Urothelium cell line (cell line): ENCODE data around the gene SLC44A2.

Experiments used
- DNase-seq: peaks from one replicate; pipeline ENCODE4 v3.0.0; 2011; ENCODE audit warnings: low spot score, mixed read lengths
- FAIRE-seq: peaks from 2 replicates; lab custom pipeline; 2011; peaks lifted over from hg19 to GRCh38; lab: Jason Lieb, UNC

The SLC44A2 gene

DNA sequence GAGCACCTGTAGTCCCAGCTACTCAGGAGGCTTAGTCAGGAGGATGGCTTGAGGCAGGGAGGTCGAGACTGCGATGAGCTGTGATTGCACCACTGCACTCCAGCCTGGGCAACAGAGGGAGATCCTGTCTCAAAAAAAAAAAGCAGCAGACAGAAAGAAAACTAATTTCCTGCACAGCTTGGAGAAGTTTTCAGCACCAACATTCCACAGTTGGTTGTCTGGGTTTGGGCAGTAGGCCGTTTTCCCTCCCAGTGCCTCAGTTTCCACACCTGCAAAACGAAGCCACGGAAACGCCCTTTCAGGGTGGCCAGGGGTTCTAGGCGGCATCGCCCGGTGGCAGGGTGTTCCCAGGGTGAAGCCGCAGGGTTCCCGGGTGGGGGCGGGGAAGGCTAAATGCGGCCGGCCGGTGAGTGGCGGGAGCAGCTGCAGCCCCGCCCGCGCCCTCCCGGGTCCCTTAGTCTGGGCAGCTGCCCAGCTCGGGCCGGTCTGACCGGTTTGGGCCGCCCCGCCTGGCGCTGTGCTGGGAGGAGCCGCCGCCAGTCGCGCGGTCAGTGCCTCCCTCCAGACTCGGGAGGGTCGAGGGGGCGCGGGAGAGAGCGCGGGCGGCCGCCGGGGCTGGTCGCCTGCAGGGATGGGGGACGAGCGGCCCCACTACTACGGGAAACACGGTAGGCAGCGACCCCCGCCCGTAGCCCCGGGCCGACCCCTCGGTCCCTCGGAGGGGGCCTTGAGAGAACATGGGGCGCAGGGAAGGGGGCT is at the start of gene SLC44A2:
SLC44A2 (plus strand) TSS at position 551 of the 759 bp plus-strand sequence; CDS start at position 632, 81 bp downstream.
- no peak for FAIRE-seq
- DNase-seq, result peak; percentile 80

DNA sequence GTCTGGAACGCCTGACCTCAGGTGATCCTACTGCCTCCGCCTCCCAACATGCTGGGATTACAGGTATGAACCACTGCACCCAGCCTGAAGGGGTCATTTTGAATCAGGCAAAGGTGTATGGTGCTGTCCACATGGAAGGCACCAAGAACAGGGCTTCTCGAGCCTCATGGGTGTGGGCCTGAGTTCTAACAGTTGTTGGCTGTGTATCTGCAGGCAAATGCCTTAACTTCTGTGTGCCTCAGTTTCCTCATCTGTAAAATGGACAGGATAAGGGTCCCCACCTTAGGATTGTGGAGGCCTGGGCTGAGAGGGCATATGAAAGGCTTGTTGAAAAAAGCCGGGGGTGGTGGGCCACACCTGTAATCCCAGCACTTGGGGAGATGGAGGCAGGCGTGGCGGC is 47.4 kb upstream of the SLC44A2 start:
- no peak for FAIRE-seq
- no peak for DNase-seq

DNA sequence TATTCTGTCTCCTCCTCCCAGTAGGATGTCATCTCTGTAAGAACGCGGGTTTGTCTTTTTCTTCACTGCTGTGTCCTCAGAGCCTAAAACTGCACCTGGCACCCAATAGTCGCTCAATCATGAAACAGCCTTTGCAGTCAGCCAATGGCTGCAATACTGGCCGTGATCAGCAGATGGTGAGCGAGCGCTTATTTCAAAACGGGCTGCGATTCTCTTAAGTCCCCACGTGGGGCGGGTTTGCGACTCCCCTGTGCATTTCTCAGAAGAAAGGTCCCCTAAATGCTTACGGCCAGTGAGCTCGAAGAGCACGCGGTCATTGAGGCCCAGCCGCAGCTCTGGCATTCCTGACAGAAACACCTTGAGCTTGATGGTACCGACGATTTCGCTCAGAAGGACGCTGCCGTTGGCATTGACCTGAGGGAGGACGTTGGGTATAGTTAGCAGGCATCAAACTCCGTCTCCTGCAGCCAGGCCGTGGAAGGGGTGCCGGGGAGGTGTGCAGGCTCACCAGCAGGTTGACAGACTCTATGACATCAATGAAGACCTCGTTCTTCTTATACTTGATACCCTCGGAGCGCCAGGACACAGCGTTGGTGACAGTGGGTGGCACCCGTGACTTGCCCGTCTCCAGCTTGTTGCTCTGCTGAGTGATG is 44.2 kb upstream of the SLC44A2 start:
- FAIRE-seq (no peak), DNase-seq (peak; percentile 66)

DNA sequence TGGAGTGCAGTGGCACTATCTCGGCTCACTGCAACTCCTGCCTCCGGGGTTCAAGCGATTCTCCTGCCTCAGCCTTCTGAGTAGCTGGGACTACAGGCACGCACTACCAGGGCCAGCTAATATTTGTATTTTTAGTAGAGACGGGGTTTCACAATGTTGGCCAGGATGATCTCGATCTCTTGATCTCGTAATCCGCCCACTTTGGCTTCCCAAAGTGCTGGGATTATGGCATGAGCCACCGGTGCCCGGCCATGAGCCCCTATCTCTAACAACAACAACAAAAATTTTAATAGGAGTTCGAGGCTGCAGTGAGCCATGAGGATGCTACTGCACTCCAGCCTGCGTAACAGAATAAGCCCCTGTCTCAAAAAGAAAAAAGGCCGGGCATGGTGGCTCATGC is 43.3 kb upstream of the SLC44A2 start:
- FAIRE-seq (no peak), DNase-seq (no peak)

DNA sequence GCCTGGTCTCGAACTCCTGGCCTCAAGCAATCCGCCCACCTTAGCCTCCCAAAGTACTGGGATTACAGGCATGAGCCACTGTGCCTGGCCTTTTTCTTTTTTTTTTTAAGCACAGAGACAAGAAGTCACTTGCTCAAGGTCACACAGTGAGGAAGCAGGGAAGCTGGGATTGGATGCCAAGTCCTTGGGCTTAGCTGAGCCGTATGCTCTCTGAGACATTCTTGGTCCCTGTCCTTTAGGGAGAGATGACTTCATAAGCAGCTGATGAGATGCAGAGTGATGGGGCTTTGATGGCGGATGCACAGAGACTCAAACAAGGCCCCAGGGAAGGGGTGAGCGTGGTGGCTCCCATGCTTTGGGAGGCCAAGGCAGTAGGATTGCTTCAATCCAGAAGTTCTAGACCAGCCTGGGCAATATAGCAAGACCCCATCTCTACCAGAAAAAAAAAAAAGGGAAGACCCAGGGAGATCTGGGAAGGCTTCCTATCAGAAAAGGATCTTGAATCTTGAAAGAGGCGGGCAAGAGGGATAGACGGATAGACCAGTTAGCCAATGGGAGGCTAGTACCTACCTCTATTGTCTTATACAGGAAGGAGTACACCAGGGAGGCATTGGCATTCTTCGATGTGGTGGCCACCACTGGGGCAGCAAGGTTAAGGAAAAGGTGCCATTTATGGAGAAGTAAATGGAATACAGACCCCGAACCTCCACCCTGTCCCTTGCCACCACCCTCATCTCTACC is 42.1 kb upstream of the SLC44A2 start:
- FAIRE-seq (no peak), DNase-seq (no peak)

DNA sequence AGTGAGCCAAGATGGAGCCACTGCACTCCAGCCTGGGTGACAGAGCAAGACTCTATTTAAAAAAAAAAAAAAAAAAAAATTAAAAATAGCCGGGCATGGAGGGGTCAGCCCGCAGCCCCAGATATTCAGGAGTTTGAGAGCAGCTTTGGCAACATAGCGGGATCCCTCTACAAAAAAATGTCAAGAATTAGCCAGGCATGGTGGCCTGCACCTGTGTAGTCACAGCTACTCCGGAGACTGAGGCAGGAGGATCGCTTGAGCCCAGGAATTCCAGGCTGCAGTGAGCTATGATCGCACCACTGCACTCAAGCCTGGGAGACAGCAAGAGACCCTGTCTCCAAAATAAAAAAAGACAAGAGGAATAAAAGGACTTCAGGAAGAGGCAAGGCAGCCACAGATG is 39.0 kb upstream of the SLC44A2 start:
- DNase-seq (no peak), FAIRE-seq (no peak)

DNA sequence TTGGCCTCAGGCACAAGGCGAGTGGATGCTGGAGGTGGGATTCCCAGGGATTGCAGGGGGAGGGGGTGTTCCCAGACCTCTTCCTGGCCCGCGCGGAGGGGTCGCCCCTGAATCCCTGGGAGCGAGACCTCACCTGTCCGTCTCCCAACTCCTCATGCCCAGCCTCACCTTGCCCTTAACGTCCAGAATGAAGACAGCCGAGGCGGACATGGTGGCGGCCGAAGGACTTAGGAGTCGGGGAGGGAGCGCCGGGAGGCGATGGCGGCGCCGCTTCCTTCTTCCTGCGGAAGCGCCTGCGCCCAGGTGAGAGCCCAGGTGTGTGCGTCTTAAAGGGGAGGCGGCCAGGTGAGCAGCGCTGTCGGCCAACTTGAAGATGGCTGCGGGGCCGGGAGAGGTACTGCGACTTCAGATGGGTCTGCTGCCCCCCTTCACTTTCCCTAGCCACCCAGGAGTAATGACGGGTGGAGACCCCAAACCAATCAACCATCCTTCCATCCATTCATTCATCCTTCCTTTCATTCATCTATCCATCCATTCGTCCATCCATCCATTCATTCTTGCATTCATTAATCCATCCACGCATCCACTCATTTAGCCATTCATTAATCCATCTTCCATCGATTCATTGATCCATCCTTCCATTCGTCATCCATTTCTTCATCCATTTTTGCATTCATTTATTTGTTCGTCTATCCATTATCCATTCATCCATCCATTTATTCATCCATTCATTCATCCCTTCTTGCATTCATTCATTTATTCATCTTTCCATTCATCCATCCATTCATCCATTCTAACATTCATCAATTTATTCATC is 38.1 kb upstream of the SLC44A2 start, which contains the start of gene AP1M2:
AP1M2 (minus strand) TSS at position 291 of the 817 bp plus-strand sequence; CDS start at position 210, 81 bp downstream.
- no peak for DNase-seq
- no peak for FAIRE-seq

DNA sequence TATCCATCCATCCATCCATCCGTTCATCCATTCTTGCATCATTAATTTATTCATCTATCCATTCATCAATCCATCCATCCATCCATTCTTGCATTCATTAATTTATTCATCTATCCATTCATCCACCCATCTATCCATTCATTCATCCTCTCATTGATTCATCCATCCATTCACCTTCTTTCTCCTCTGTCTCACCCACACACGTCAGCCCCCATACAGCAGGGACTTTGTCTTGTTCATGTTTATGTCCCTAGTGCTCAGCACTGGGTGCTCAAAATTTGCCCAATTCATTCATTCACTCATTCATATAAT is 37.6 kb upstream of the SLC44A2 start:
- no peak for DNase-seq
- FAIRE-seq, result no peak

DNA sequence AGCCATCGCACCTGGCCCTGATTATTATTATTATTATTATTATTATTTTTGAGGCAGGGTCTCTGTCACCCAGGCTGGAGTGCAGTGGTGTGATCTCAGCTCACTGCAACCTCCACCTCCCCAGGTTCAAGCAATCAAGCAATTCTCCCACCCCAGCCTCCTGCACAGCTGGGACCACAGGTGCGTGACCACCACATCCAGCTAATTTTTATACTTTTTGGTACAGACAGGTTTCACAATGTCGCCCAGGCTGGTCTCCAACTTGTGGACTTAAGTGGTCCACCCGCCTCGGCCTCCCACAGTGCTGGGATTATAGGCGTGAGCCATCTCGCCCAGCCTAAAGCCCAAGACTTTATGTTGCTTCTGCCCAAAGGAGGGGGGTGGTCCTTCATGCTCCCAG is 32.2 kb upstream of the SLC44A2 start:
- DNase-seq, result no peak
- no peak for FAIRE-seq

DNA sequence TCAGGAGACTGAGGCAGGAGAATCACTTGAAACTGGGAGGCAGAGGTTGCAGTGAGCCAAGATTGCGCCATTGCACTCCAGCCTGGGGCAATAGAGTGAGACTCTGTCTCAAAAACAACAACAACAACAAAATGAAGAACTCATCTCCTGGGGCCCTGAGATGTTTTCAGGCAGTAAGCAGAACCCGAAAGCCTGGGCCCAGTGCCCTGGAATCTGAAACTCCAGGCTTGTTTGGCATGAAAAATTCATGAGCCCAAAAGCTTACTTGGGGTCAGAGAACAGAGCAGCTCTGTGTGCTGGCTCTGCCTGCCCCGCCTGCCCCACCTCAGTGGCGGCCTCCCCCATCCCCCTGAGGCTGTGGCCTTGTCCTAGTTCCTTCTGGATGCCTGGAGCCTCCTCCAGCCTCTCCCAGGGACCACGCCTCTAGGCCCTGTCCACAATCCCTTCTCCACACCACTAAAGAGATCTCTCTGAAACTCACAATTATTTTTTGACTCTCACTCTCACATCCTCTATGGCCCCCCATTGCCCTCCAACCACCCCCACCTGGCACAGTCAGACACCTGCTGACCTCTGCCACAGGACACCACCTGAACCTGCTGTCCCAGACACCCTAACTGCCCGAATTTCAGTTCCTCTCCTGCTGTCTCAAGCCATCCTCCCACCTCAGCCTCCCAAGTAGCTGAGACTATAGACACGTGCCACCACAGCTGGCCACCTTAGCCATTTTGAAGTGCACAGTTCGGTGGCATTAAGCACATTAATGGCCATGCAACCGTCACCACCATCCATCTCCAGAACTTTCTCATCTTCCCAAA is 31.3 kb upstream of the SLC44A2 start:
- DNase-seq (no peak), FAIRE-seq (no peak)

DNA sequence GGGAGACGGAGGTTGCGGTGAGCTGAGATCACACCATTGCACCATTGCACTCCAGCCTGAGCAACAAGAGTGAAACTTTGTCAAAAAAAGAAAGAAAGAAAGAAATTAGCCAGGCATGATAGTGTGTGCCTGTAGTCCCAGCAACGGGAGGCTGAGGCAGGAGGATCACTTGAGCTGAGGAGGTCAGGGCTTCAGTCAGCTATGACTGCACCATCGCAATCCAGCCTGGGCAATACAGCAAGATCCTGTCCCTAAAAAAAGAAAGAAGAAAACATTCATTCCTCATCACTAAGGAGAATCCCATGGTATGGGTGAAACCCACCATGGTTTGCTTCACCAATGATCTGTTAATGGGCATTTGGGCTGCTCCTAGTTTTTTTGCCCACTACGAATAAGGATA is 25.2 kb upstream of the SLC44A2 start:
- DNase-seq (no peak), FAIRE-seq (no peak)

DNA sequence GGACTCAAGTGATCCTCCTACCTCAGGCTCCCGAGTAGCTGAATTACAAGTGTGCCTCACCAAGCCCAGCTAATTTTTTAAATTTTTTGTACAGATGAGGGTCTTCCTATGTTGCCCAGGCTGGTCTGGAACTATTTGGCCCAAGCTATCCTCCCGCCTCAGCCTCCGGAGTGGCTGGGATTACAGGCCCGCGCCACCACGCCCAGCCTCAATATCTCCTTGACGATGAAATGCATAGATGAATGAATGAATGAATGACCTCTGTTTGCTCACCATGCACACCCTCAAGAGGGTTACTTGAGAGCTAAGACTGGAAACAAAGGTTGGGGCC is 23.4 kb upstream of the SLC44A2 start:
- FAIRE-seq, result no peak

DNA sequence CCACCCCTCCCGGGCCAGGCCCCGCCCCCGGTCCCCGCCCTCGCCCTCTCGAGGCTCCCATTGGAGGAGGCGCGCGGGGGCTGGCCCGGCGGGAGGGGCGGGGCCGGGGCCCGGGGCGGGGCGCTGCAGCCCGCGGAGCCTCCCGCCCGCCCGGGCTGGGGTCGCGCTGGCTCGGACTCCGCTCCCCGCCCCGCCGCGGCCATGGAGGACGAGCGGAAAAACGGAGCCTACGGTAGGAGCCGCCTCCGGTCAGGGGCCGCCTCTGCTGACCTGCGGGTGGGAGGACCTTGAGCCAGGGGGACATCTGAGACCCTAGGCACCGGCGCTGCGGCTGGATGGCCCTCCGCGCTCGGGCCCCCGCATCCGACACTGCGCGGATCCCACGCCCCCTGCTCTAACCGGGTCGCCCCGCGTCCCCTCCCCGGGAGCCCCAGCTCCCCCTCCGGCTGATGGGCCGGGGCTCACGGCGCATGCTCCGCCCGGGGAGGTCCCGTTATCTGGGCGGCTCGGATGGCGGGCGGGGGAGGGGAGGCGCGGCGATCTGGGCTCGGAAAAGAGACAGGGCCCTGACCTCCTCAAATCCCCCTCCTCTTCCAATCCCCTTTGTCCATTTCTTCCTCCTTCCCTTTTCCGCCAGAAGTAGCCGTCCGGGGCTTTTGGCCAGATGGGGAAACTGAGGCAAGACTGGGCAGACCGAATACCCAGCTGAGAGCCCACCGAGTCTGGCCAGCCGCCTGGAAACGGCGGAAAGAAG is 22.8 kb upstream of the SLC44A2 start:
- FAIRE-seq, result no peak
- DNase-seq, result peak; percentile 92

More for the DNA sequence above, 23.4 kb upstream of the SLC44A2 start:
- DNase-seq, result no peak

DNA sequence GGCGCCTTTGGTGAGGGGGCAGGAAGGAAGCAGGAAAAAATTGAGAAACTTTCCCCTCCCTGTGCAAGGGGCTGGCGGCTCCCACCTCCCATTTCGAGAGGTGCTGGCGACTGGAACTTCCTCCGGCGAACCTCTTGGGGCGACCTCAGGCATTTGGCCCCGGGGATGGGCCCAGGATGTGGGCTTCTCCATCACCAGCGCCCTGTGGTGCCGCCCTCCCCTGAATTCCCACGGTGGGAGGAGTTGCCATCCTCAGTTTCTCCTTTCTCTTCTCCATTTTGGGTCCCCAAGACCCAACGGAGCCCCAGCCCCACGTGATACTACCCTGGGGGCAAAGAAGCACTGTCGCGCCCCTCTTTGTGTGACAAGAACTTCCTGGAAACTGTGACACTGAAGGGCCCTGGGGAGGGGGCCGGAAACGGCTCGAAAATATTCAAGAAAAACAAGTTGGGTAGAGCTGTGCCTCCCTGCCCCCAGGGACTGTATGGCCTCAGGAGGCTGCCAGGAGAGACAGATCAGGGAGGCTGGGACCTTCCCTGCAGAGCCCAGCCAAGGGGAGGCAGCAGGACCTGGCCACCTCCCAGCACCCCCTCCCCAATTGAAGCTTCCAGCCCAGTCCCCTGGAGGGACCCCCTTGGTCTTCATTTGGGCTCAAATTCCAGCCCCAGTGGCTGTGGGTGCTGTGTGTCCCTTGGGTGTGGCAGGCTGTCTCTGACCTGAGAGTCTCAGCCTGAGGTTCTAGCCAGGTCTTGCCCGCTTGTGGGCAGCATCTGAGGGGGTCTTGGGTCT is 22.1 kb upstream of the SLC44A2 start:
- no peak for FAIRE-seq

DNA sequence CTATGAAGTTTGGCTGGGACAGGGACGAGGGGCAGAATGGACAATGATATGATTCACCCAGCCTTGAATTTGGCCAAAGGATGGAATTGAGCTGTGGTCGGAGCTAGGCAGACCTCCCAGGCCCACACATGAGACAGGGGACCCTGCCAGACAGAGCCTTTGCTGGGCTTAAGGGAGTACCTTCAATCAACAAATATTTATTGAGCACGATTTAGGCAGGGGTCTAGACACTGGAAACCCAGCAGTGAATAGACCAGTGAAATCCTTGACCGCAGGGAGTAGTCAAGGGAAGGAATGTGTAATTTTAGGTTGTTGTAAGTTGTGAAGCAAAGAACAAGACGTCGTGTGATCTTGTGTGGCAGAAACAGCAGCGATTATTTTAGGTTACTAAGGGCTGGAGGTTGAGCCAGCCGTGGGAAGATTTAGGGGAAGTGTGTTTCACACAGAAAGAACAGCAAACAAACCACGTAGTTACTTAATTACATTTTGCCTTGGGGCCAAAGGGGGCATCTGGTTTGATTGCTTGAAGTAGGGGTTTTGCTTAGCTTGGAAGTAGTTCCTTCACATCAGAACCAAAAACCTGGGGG is 21.4 kb upstream of the SLC44A2 start:
- no peak for FAIRE-seq
- no peak for DNase-seq

More for the DNA sequence above, 22.1 kb upstream of the SLC44A2 start:
- DNase-seq, result no peak

DNA sequence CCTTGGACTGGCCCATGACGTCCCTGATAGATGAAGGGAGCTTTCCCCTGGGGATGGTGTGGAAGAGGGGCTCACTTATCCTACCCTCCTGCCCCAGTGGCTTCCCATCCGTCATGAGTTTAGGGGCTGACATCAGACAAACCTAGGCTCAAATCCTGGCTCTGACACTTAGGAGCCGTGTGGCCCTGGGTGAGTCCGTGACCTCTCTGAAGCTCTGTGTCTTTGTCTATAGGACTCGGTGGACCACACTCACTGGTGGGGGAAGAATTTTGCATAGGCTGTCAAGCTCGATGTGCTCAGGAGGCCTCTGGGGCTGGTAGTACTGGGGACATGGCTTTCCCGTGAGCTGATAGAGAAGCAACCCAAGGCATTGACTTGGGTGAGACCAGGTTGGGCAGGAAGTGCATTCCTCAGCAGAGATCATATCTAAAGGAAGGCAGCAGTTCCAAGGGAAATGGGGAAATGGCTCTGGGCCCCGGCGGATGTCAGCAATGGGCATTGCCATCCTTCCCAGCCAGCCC is 20.8 kb upstream of the SLC44A2 start:
- FAIRE-seq (no peak), DNase-seq (no peak)

DNA sequence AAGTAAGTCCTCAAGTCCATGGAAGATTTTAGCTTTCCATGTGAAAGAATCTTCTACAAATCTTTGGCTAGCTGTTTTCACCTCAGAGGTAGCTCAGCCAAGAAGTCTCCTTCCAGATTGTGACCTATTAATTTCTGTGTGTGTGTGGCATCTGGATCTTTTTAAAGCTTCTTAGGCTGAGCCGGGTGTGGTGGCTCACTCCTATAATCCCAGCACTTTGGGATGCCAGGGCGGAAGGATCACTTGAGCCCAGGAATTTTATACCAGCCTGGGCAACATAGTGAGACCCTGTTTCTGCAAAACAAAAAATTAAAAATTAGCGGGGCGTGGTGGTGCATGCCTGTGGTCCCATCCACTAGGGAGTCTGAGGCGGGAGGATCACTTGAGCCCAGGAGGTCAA is 13.4 kb upstream of the SLC44A2 start:
- DNase-seq (no peak), FAIRE-seq (no peak)

DNA sequence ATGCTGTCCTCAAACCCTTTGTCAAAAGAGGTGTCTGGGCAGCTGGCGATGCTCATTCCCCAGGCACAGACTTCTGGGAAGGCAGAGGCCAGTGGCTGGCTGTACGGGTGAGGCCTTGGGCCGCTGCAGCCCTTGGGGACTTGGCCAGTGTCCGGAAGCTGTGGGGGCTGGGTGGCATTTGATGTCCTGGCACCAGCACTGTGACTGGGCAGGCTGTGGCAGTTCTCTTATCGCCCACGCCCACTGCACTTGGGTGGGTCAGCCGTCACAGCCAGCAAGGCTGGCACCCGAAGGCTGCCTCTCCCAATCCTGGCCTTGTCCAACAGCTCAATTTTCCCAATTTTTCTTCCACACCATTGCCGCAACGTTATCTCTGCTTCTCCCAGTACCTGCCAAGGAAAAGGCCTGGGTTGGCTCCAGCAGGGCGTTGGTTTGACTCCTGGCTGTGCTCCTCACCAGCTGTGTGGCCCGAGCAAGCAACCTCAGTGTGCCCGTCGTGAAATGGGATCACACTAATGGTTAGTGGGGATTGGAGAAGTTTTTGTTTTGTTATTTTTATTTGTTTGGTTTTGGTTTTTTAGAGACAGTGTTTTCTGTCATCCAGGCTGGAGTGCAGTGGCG is 12.7 kb upstream of the SLC44A2 start:
- no peak for DNase-seq
- FAIRE-seq, result no peak
